Esophagus muscularis mucosa (tissue), 4 donors: Measurements from ENCODE around the gene MRPL28. TPM values are rescaled to one million over a fixed set of nuclear protein-coding genes. Genes with fewer than 3 reads are reported as not detected.

Source experiments
- DNase-seq: peaks from one replicate; pipeline ENCODE4 v3.0.0-alpha.2; 2017; ENCODE audit errors: extremely low spot score
- H3K27ac ChIP-seq, 4 donors: fragments of 200-600 bp; sonication (generic); replicated peaks in 1 of 4; 1 replicate in 3 of 4; 2 replicates in 1 of 4; pipeline ENCODE4 v1.5.1; 2016 to 2019; ENCODE audit warnings: mild to moderate bottlenecking in 1 of 4
- H3K27me3 ChIP-seq, 4 donors: fragments of 200-600 bp; sonication (generic); one replicate each; pipeline versions ENCODE4 v1.5.1 to v1.6.0; 2016 to 2019
- H3K36me3 ChIP-seq, 4 donors: fragments of 200-600 bp; sonication (generic); one replicate each; pipeline ENCODE4 v1.5.1; 2016 to 2019
- H3K4me1 ChIP-seq, 4 donors: fragments of 200-600 bp; sonication (generic); one replicate each; pipeline ENCODE4 v1.5.1; 2016 to 2019
- H3K4me3 ChIP-seq, 4 donors: fragments of 200-600 bp; sonication (generic); 1 replicate in 2 of 4; 2 replicates in 2 of 4; pipeline ENCODE4 v1.5.1; 2016 to 2019; ENCODE audit warnings: mild to moderate bottlenecking in 4 of 4, moderate library complexity in 1 of 4
- H3K9me3 ChIP-seq, 4 donors: fragments of 200-600 bp; sonication (generic); 1 replicate in 3 of 4; 2 replicates in 1 of 4; pipeline ENCODE4 v1.5.1; 2016 to 2019
- EP300 ChIP-seq: sonication (generic); formaldehyde crosslinking; IDR thresholded peaks from one replicate; pipeline ENCODE4 v1.6.1; 2017; ENCODE audit warnings: antibody characterized with exemption
- POLR2A ChIP-seq: fragments of 450-650 bp; IDR thresholded peaks from one replicate; pipeline ENCODE4 v1.6.1; 2017; ENCODE audit warnings: antibody characterized with exemption, moderate library complexity, mild to moderate bottlenecking, low read depth
- POLR2AphosphoS5 ChIP-seq, 2 donors: sonication (generic); formaldehyde crosslinking; IDR thresholded peaks; one replicate each; pipeline ENCODE4 v1.6.1; 2017; ENCODE audit warnings: antibody characterized with exemption in 2 of 2
- WGBS: methylation state at CpG from one replicate; pipeline ENCODE4 v1.1.5; 2018; 5-methylcytosine and 5-hydroxymethylcytosine counted together
- intact Hi-C: fragments of 100-400 bp; cut with DNase I; formaldehyde crosslinking; loops from one replicate; pipeline ENCODE4 v1.15.1; 2023
- total RNA-seq, 4 donors: library from RNA; depleted of rRNA; stranded (reverse); fragments of >200 nt; gene quantifications; one replicate each; pipeline versions ENCODE4 v1.1.0 to v1.2.1, GENCODE V29; 2016
- TF ChIP-seq, protein P1 (sequence below), 3 experiments: fragments of 200-600 bp in 2 of 3; fragments of 450-650 bp in 1 of 3; sonication (generic) in 2 of 3; IDR thresholded peaks; one replicate each; pipeline ENCODE4 v1.5.1; 2017 to 2019; ENCODE audit warnings: antibody characterized with exemption in 3 of 3, mild to moderate bottlenecking in 2 of 3, moderate library complexity in 1 of 3

MRPL28 gene
- total RNA-seq, 4 donors from 2014 or later, result 53.6 to 93.8 (median 69.5) TPM

- 88% methylated on average over 20 of the region's 22 CpGs for WGBS
- H3K4me1 ChIP-seq, result peaks cover 0 to 16% (median 0%) of the 10 kb centered on the region in 4 donors
These were observed 51.7 kb downstream of the MRPL28 start for GRCh38 chr16:318628-319027.

GRCh38 chr16:317583-317982, 52.8 kb downstream of the MRPL28 start:
- DNase-seq, result no peak
- no peaks in the 10 kb centered on the region for H3K27me3 ChIP-seq
- no peak overlapping the region for H3K4me3 ChIP-seq
- 82% methylated on average over 1 of the region's 5 CpGs for WGBS
- no peaks in the 10 kb centered on the region for H3K9me3 ChIP-seq
- intact Hi-C loops, result no loop called here
- H3K27ac ChIP-seq, result no peak overlapping the region
- TF ChIP-seq, protein P1, sequence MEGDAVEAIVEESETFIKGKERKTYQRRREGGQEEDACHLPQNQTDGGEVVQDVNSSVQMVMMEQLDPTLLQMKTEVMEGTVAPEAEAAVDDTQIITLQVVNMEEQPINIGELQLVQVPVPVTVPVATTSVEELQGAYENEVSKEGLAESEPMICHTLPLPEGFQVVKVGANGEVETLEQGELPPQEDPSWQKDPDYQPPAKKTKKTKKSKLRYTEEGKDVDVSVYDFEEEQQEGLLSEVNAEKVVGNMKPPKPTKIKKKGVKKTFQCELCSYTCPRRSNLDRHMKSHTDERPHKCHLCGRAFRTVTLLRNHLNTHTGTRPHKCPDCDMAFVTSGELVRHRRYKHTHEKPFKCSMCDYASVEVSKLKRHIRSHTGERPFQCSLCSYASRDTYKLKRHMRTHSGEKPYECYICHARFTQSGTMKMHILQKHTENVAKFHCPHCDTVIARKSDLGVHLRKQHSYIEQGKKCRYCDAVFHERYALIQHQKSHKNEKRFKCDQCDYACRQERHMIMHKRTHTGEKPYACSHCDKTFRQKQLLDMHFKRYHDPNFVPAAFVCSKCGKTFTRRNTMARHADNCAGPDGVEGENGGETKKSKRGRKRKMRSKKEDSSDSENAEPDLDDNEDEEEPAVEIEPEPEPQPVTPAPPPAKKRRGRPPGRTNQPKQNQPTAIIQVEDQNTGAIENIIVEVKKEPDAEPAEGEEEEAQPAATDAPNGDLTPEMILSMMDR (IDR thresholded peaks at IDR 0.05), result no peak
- TF ChIP-seq EP300, result no peak
- TF ChIP-seq POLR2A, result no peak
- TF ChIP-seq POLR2AphosphoS5 (IDR thresholded peaks at IDR 0.05), result no peak
- H3K4me1 ChIP-seq, result peaks cover 0 to 12% (median 0%) of the 10 kb centered on the region in 4 donors
- H3K36me3 ChIP-seq, result peaks cover 9 to 45% (median 33%) of the 10 kb centered on the region in 4 donors

More at GRCh38 chr16:318628-319027, 51.7 kb downstream of the MRPL28 start:
- intact Hi-C loops, result no loop called here
- no peak for DNase-seq
- H3K36me3 ChIP-seq, result peaks cover 4 to 34% (median 22%) of the 10 kb centered on the region in 4 donors
- no peaks in the 10 kb centered on the region for H3K9me3 ChIP-seq
- no peaks in the 10 kb centered on the region for H3K27me3 ChIP-seq
- H3K4me3 ChIP-seq, result no peak overlapping the region
- H3K27ac ChIP-seq, result no peak overlapping the region
- TF ChIP-seq, protein P1 (IDR thresholded peaks at IDR 0.05), result no peak
- TF ChIP-seq POLR2AphosphoS5 (IDR thresholded peaks at IDR 0.05) (no peak), POLR2A (no peak), EP300 (no peak)

Other genes with a start within 250 kb of the MRPL28 start
- gene NPRL3, start 231.9 kb downstream of the MRPL28 start, total RNA-seq, result 10 to 100 TPM; 11.1 to 20.8 (median 14.1) TPM
- gene HBZ, start 217.9 kb downstream of the MRPL28 start, total RNA-seq, result not detected
- 1 to 10 TPM in 1 of 4 donors, not detected in 3; 3.8 TPM for gene HBM, start 204.6 kb downstream of the MRPL28 start, total RNA-seq
- 1,000 to 10,000 TPM in 1 of 4 donors, 100 to 1,000 TPM in 1, 10 to 100 TPM in 1, 1 to 10 TPM in 1; 1.7 to 1,686 (median 156) TPM for gene HBA2, start 197.7 kb downstream of the MRPL28 start, total RNA-seq
- gene HBA1, start 193.9 kb downstream of the MRPL28 start, total RNA-seq, result 100 to 1,000 TPM in 1 of 4 donors, 10 to 100 TPM in 2, not detected in 1; 72.4 to 906 (median 98.6) TPM
- gene HBQ1, start 190.1 kb downstream of the MRPL28 start, total RNA-seq, result 1 to 10 TPM in 1 of 4 donors, not detected in 3; 1.2 TPM
- gene LUC7L, start 141.1 kb downstream of the MRPL28 start, total RNA-seq, result 10 to 100 TPM; 34.8 to 60.6 (median 50.2) TPM
- gene FAM234A, start 135.7 kb downstream of the MRPL28 start, total RNA-seq, result 100 to 1,000 TPM in 1 of 4 donors, 10 to 100 TPM in 3; 61.0 to 129 (median 78.1) TPM
- gene RGS11, start 94.6 kb downstream of the MRPL28 start, total RNA-seq, result 10 to 100 TPM in 2 of 4 donors, 1 to 10 TPM in 2; 7.1 to 18.2 (median 11.0) TPM
- gene ARHGDIG, start 89.9 kb downstream of the MRPL28 start, total RNA-seq, result 1 to 10 TPM in 3 of 4 donors, under 1 TPM in 1; 0.80 to 4.8 (median 3.0) TPM
- gene PDIA2, start 87.4 kb downstream of the MRPL28 start, total RNA-seq, result 1 to 10 TPM in 2 of 4 donors, under 1 TPM in 1, not detected in 1; 0.23 to 1.2 (median 1.0) TPM
- gene AXIN1, start 17.8 kb downstream of the MRPL28 start, total RNA-seq, result 10 to 100 TPM; 24.1 to 56.2 (median 44.1) TPM
- gene PGAP6, start 11.4 kb upstream of the MRPL28 start, total RNA-seq, result 10 to 100 TPM; 32.8 to 53.5 (median 46.3) TPM
- 100 to 1,000 TPM; 114 to 158 (median 124) TPM for gene NME4, start 26.7 kb upstream of the MRPL28 start, total RNA-seq
- gene DECR2, start 31.3 kb upstream of the MRPL28 start, total RNA-seq, result 10 to 100 TPM; 11.8 to 18.3 (median 17.4) TPM
- gene RAB11FIP3, start 55.1 kb upstream of the MRPL28 start, total RNA-seq, result 10 to 100 TPM; 50.3 to 77.9 (median 58.8) TPM
- gene CAPN15, start 157.2 kb upstream of the MRPL28 start, total RNA-seq, result 10 to 100 TPM; 24.9 to 44.7 (median 43.3) TPM
- gene PRR35, start 189.9 kb upstream of the MRPL28 start, total RNA-seq, result not detected
- 1 to 10 TPM; 1.2 to 2.6 (median 1.9) TPM for gene NHLRC4, start 196.5 kb upstream of the MRPL28 start, total RNA-seq
- 10 to 100 TPM; 36.1 to 46.4 (median 40.7) TPM for gene PIGQ, start 199.4 kb upstream of the MRPL28 start, total RNA-seq
- 10 to 100 TPM; 20.8 to 25.3 (median 23.0) TPM for gene RAB40C, start 219.5 kb upstream of the MRPL28 start, total RNA-seq